ENCODE results near the gene NIPA2.

The NIPA2 gene

GRCh38 chr15:22845289-22845900 is 6.9 kb downstream of the NIPA2 start:
- Histone ChIP-seq H3K36me3 (ENCODE audit: control insufficient read depth, insufficient read depth, low read length) (no peaks in the 10 kb centered on the region), H3K27me3 (ENCODE audit: control insufficient read depth, insufficient read depth, low read length) (no peaks in the 10 kb centered on the region), H3K4me3 (ENCODE audit: low read length) (no peak overlapping the region), H3K9me3 (ENCODE audit: control insufficient read depth, low read length) (no peaks in the 10 kb centered on the region), H3K9ac (ENCODE audit: low read length) (no peak overlapping the region), H3K4me1 (ENCODE audit: control insufficient read depth, insufficient read depth, low read length) (peaks cover 3% of the 10 kb centered on the region)

GRCh38 chr15:22846073-22846472 is 7.6 kb downstream of the NIPA2 start:
- no peak overlapping the region for H3K4me3 ChIP-seq (ENCODE audit: low read length)
- no peaks in the 10 kb centered on the region for H3K9me3 ChIP-seq (ENCODE audit: control insufficient read depth, low read length)
- no peak overlapping the region for H3K9ac ChIP-seq (ENCODE audit: low read length)
- no peaks in the 10 kb centered on the region for H3K4me1 ChIP-seq (ENCODE audit: control insufficient read depth, insufficient read depth, low read length)
- no peaks in the 10 kb centered on the region for H3K36me3 ChIP-seq (ENCODE audit: control insufficient read depth, insufficient read depth, low read length)
- no peaks in the 10 kb centered on the region for H3K27me3 ChIP-seq (ENCODE audit: control insufficient read depth, insufficient read depth, low read length)

GRCh38 chr15:22850055-22850454 is 11.6 kb downstream of the NIPA2 start:
- no peak overlapping the region for H3K9ac ChIP-seq (ENCODE audit: low read length)
- no peaks in the 10 kb centered on the region for H3K36me3 ChIP-seq (ENCODE audit: control insufficient read depth, insufficient read depth, low read length)
- no peaks in the 10 kb centered on the region for H3K27me3 ChIP-seq (ENCODE audit: control insufficient read depth, insufficient read depth, low read length)
- H3K9me3 ChIP-seq (ENCODE audit: control insufficient read depth, low read length) = no peaks in the 10 kb centered on the region
- H3K4me3 ChIP-seq (ENCODE audit: low read length) = no peak overlapping the region
- no peaks in the 10 kb centered on the region for H3K4me1 ChIP-seq (ENCODE audit: control insufficient read depth, insufficient read depth, low read length)

GRCh38 chr15:22851513-22851912 is 13.0 kb downstream of the NIPA2 start:
- Histone ChIP-seq H3K27me3 (ENCODE audit: control insufficient read depth, insufficient read depth, low read length) (no peaks in the 10 kb centered on the region), H3K4me3 (ENCODE audit: low read length) (no peak overlapping the region), H3K36me3 (ENCODE audit: control insufficient read depth, insufficient read depth, low read length) (no peaks in the 10 kb centered on the region)

DNA sequence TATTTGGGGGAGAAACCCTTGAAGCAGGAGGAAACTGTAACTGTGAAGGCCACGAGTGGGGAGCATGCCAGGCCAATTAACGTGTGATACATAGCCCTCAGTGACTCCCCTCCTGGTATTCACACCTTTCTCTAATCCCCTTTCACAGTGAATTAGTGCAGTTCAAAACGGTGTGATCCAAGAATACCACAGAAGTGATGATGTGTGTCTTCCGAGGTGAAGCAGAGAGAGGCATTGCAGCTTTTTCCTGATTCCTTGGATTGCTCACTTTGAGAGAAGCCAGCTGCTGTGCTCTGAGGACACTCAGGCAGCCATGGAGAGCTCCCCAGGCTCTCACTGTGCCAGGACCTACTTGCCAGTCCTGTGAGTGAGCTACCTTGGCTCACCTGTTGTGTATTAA is 17.3 kb downstream of the NIPA2 start:
- Histone ChIP-seq H3K9ac (ENCODE audit: low read length) (no peak overlapping the region), H3K27me3 (ENCODE audit: control insufficient read depth, insufficient read depth, low read length) (no peaks in the 10 kb centered on the region), H3K4me1 (ENCODE audit: control insufficient read depth, insufficient read depth, low read length) (no peaks in the 10 kb centered on the region), H3K9me3 (ENCODE audit: control insufficient read depth, low read length) (no peaks in the 10 kb centered on the region), H3K4me3 (ENCODE audit: low read length) (no peak overlapping the region), H3K36me3 (ENCODE audit: control insufficient read depth, insufficient read depth, low read length) (no peaks in the 10 kb centered on the region)

More at GRCh38 chr15:22851513-22851912, 13.0 kb downstream of the NIPA2 start:
- no peaks in the 10 kb centered on the region for H3K9me3 ChIP-seq (ENCODE audit: control insufficient read depth, low read length)
- no peak overlapping the region for H3K9ac ChIP-seq (ENCODE audit: low read length)
- H3K4me1 ChIP-seq (ENCODE audit: control insufficient read depth, insufficient read depth, low read length) = no peaks in the 10 kb centered on the region

DNA sequence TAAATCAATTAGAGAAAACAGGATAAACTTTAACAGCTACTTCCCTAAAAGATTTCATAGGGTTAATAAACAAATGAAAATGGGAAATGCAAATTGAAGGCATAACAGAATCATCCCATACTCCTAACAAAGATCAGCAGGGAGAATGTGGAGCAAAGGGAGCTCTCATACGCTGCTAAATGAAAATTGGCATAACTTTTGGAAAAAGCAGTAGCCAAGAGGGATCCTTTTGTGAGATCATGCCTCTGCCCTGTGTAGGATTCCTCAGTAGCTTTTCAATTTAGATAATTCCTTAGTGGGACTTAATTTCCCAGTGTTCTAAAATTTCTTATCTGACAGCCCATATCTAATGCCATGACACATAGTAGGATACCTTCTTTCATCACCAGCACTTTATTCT is 18.2 kb downstream of the NIPA2 start:
- H3K27me3 ChIP-seq (ENCODE audit: control insufficient read depth, insufficient read depth, low read length) = no peaks in the 10 kb centered on the region
- no peak overlapping the region for H3K9ac ChIP-seq (ENCODE audit: low read length)
- no peak overlapping the region for H3K4me3 ChIP-seq (ENCODE audit: low read length)
- H3K36me3 ChIP-seq (ENCODE audit: control insufficient read depth, insufficient read depth, low read length) = no peaks in the 10 kb centered on the region
- H3K4me1 ChIP-seq (ENCODE audit: control insufficient read depth, insufficient read depth, low read length) = no peaks in the 10 kb centered on the region
- no peaks in the 10 kb centered on the region for H3K9me3 ChIP-seq (ENCODE audit: control insufficient read depth, low read length)

- H3K36me3 ChIP-seq (ENCODE audit: control insufficient read depth, insufficient read depth, low read length) = no peaks in the 10 kb centered on the region
- H3K4me3 ChIP-seq (ENCODE audit: low read length) = no peak overlapping the region
- H3K9ac ChIP-seq (ENCODE audit: low read length) = no peak overlapping the region
- no peaks in the 10 kb centered on the region for H3K9me3 ChIP-seq (ENCODE audit: control insufficient read depth, low read length)
- no peaks in the 10 kb centered on the region for H3K27me3 ChIP-seq (ENCODE audit: control insufficient read depth, insufficient read depth, low read length)
- H3K4me1 ChIP-seq (ENCODE audit: control insufficient read depth, insufficient read depth, low read length) = no peaks in the 10 kb centered on the region
Observed at GRCh38 chr15:22861161-22861560, 22.7 kb downstream of the NIPA2 start.

DNA sequence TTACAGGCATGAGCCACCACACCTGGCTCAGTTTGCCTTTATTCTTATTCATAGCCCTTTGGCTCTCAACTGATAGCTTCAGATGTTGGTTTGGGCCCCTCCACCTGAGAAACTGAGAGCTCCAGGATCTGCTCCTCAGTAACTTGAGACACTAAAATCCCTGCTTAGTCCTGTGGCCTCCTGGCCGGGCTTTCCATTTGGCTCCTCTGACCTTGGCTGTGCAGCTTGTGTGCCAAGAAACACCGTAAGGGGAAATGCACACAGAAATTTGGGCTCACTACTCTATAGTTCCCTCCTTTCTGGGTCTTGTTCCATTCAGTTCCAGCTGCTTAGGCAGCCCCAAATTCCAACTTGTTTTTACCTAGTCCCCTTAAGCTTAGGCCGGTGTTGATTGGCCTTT is 24.9 kb downstream of the NIPA2 start:
- Histone ChIP-seq H3K27me3 (ENCODE audit: control insufficient read depth, insufficient read depth, low read length) (no peaks in the 10 kb centered on the region), H3K9ac (ENCODE audit: low read length) (no peak overlapping the region), H3K4me3 (ENCODE audit: low read length) (no peak overlapping the region), H3K9me3 (ENCODE audit: control insufficient read depth, low read length) (no peaks in the 10 kb centered on the region), H3K4me1 (ENCODE audit: control insufficient read depth, insufficient read depth, low read length) (no peaks in the 10 kb centered on the region), H3K36me3 (ENCODE audit: control insufficient read depth, insufficient read depth, low read length) (no peaks in the 10 kb centered on the region)

DNA sequence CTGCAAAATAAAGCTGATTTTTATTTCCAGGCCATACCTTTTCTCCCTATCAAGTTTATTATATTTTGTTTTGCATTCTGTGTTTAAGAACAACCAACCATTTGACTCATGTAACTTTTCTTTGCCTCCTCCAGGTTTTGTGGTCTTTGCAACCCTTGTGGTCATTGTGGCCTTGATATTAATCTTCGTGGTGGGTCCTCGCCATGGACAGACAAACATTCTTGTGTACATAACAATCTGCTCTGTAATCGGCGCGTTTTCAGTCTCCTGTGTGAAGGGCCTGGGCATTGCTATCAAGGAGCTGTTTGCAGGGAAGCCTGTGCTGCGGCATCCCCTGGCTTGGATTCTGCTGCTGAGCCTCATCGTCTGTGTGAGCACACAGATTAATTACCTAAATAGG is 27.6 kb downstream of the NIPA2 start:
- Histone ChIP-seq H3K36me3 (ENCODE audit: control insufficient read depth, insufficient read depth, low read length) (no peaks in the 10 kb centered on the region), H3K9me3 (ENCODE audit: control insufficient read depth, low read length) (no peaks in the 10 kb centered on the region), H3K4me1 (ENCODE audit: control insufficient read depth, insufficient read depth, low read length) (no peaks in the 10 kb centered on the region), H3K27me3 (ENCODE audit: control insufficient read depth, insufficient read depth, low read length) (no peaks in the 10 kb centered on the region), H3K4me3 (ENCODE audit: low read length) (no peak overlapping the region), H3K9ac (ENCODE audit: low read length) (no peak overlapping the region)

DNA sequence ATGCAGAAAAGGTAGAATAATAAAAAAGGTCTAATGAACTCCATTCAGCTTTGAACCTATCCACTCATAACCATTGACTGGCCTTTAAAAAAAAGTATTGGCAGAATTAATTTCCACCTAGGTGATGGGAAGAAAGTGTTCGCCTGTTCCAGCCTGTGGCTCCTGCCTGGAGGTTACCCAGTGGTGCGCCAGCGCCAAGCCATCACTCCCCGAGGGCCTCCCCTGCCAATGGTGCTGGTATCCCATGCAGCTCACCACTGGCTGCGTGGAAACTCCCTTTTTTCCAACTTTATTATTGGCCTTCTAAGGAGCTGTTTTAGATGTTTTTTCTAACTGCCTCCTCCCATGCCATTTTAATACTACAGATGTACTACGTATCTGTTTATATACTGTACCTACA is 29.4 kb downstream of the NIPA2 start:
- no peak overlapping the region for H3K4me3 ChIP-seq (ENCODE audit: low read length)
- no peaks in the 10 kb centered on the region for H3K4me1 ChIP-seq (ENCODE audit: control insufficient read depth, insufficient read depth, low read length)
- H3K36me3 ChIP-seq (ENCODE audit: control insufficient read depth, insufficient read depth, low read length) = no peaks in the 10 kb centered on the region
- H3K9me3 ChIP-seq (ENCODE audit: control insufficient read depth, low read length) = no peaks in the 10 kb centered on the region
- H3K9ac ChIP-seq (ENCODE audit: low read length) = no peak overlapping the region
- H3K27me3 ChIP-seq (ENCODE audit: control insufficient read depth, insufficient read depth, low read length) = no peaks in the 10 kb centered on the region

DNA sequence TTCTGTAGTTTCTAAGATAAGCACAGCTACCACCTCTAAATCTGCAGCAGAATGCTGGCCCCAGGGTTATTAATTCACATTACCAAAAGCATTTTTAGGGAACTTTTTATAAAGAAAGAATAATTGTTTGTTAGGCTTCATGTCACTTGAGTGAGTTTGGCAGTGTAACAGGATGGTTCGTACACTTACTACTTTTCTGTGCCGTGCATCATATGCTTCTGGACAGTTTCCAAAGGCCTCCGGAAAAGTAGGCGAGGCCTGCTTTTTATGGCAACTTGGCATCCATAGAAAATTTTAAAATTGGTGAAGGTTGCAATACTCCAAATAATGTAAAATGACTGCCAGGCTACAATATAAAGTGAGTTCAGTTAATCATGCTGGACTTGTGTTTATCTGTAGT is 30.0 kb downstream of the NIPA2 start:
- no peak overlapping the region for H3K9ac ChIP-seq (ENCODE audit: low read length)
- H3K27me3 ChIP-seq (ENCODE audit: control insufficient read depth, insufficient read depth, low read length) = no peaks in the 10 kb centered on the region
- no peaks in the 10 kb centered on the region for H3K9me3 ChIP-seq (ENCODE audit: control insufficient read depth, low read length)
- no peak overlapping the region for H3K4me3 ChIP-seq (ENCODE audit: low read length)
- H3K36me3 ChIP-seq (ENCODE audit: control insufficient read depth, insufficient read depth, low read length) = no peaks in the 10 kb centered on the region
- H3K4me1 ChIP-seq (ENCODE audit: control insufficient read depth, insufficient read depth, low read length) = no peaks in the 10 kb centered on the region

DNA sequence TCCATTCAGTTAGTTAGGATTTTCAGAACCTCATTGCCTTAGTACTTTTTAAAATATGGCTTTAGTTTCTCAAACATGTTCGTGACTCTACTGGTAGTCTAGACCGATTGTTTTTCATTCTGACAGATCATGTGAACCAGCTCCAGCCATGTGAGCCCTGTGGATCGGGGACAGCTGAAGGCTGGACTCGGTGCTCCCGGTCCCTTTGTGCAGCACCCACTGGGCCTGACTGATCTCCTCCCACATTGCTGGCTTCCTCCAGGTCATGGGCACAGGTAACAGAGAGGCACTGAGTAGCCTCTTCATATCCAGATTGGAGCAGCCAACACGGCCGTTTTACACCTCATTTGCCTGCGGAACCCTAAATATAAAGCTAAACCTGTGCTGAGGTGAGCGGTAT is 30.5 kb downstream of the NIPA2 start:
- Histone ChIP-seq H3K27me3 (ENCODE audit: control insufficient read depth, insufficient read depth, low read length) (no peaks in the 10 kb centered on the region), H3K4me1 (ENCODE audit: control insufficient read depth, insufficient read depth, low read length) (no peaks in the 10 kb centered on the region), H3K9me3 (ENCODE audit: control insufficient read depth, low read length) (no peaks in the 10 kb centered on the region), H3K9ac (ENCODE audit: low read length) (no peak overlapping the region), H3K36me3 (ENCODE audit: control insufficient read depth, insufficient read depth, low read length) (no peaks in the 10 kb centered on the region), H3K4me3 (ENCODE audit: low read length) (no peak overlapping the region)

- no peak overlapping the region for H3K9ac ChIP-seq (ENCODE audit: low read length)
- H3K36me3 ChIP-seq (ENCODE audit: control insufficient read depth, insufficient read depth, low read length) = no peaks in the 10 kb centered on the region
- no peaks in the 10 kb centered on the region for H3K27me3 ChIP-seq (ENCODE audit: control insufficient read depth, insufficient read depth, low read length)
- no peaks in the 10 kb centered on the region for H3K4me1 ChIP-seq (ENCODE audit: control insufficient read depth, insufficient read depth, low read length)
- H3K9me3 ChIP-seq (ENCODE audit: control insufficient read depth, low read length) = no peaks in the 10 kb centered on the region
- no peak overlapping the region for H3K4me3 ChIP-seq (ENCODE audit: low read length)
Observed at GRCh38 chr15:22869856-22870255, 31.4 kb downstream of the NIPA2 start.
